ENCODE measurements around the gene KLK6.

GRCh38 chr19:50975766-50976165, 6.4 kb upstream of the KLK6 start:
- TF ChIP-seq, protein P1, sequence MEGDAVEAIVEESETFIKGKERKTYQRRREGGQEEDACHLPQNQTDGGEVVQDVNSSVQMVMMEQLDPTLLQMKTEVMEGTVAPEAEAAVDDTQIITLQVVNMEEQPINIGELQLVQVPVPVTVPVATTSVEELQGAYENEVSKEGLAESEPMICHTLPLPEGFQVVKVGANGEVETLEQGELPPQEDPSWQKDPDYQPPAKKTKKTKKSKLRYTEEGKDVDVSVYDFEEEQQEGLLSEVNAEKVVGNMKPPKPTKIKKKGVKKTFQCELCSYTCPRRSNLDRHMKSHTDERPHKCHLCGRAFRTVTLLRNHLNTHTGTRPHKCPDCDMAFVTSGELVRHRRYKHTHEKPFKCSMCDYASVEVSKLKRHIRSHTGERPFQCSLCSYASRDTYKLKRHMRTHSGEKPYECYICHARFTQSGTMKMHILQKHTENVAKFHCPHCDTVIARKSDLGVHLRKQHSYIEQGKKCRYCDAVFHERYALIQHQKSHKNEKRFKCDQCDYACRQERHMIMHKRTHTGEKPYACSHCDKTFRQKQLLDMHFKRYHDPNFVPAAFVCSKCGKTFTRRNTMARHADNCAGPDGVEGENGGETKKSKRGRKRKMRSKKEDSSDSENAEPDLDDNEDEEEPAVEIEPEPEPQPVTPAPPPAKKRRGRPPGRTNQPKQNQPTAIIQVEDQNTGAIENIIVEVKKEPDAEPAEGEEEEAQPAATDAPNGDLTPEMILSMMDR (IDR thresholded peaks at IDR 0.05) = no peak
- TF ChIP-seq POLR2A (IDR thresholded peaks at IDR 0.05) = no peak
